WI38 (cell line): ENCODE results near the gene TMEM236.
A peak's percentile ranks its signal among the peaks of the same experiment; 100 is the strongest.

Source experiments
- H3K4me3 ChIP-seq: 2 replicates; pipeline ENCODE4 v1.5.1; 2011; ENCODE audit warnings: low read depth, mild to moderate bottlenecking, control low read depth, low read length
- CTCF ChIP-seq: IDR thresholded peaks from 2 replicates; pipeline ENCODE4 v1.5.1; 2012; ENCODE audit warnings: low read depth, mild to moderate bottlenecking, control low read depth, low read length

Gene TMEM236

GRCh38 chr10:17733620-17734019, 18.4 kb upstream of the TMEM236 start:
- TF ChIP-seq CTCF: no peak
- H3K4me3 ChIP-seq: no peak overlapping the region

GRCh38 chr10:17734432-17735080, 17.4 kb upstream of the TMEM236 start:
- no peak for TF ChIP-seq CTCF
- no peak overlapping the region for H3K4me3 ChIP-seq

- no peak for TF ChIP-seq CTCF
- no peak overlapping the region for H3K4me3 ChIP-seq
Observed at GRCh38 chr10:17735166-17735941, 16.6 kb upstream of the TMEM236 start.

GRCh38 chr10:17736223-17736622, 15.8 kb upstream of the TMEM236 start:
- TF ChIP-seq CTCF: no peak
- H3K4me3 ChIP-seq: no peak overlapping the region

- peak; percentile 8 for TF ChIP-seq CTCF
- H3K4me3 ChIP-seq: no peak overlapping the region
Observed at GRCh38 chr10:17737027-17737965, 14.7 kb upstream of the TMEM236 start.

- no peak for TF ChIP-seq CTCF
- H3K4me3 ChIP-seq: no peak overlapping the region
Observed at GRCh38 chr10:17740668-17741067, 11.3 kb upstream of the TMEM236 start.
